Neutrophil (primary cell): Measurements from ENCODE around the gene GSTA2.
"Not testable (repeated sequence)": the region's sequence is repeated elsewhere in the genome, so short reads cannot be mapped to it uniquely, and the experiment has no call there.

ENCODE experiments used
- H3K27ac ChIP-seq: fragments of 200-600 bp; sonication (generic); 2 replicates; pipeline ENCODE4 v1.5.1; 2016; ENCODE audit warnings: mild to moderate bottlenecking, moderate library complexity
- H3K27me3 ChIP-seq: fragments of 200-600 bp; sonication (generic); 2 replicates; pipeline ENCODE4 v1.6.0; 2016; ENCODE audit warnings: mild to moderate bottlenecking
- H3K36me3 ChIP-seq: fragments of 200-600 bp; sonication (generic); 2 replicates; pipeline ENCODE4 v1.5.1; 2017
- H3K4me1 ChIP-seq, 2 experiments: fragments of 200-600 bp in 1 of 2; sonication (generic) in 1 of 2; 1 replicate in 1 of 2; 2 replicates in 1 of 2; pipeline versions ENCODE4 v1.5.1 to v1.6.1; 2013 to 2016; ENCODE audit warnings: low read depth in 1 of 2, low read length in 1 of 2, mild to moderate bottlenecking in 1 of 2, moderate library complexity in 1 of 2; ENCODE audit not compliant: control insufficient read depth in 1 of 2, insufficient read depth in 1 of 2
- H3K4me3 ChIP-seq, 2 experiments: fragments of 200-600 bp in 1 of 2; sonication (generic) in 1 of 2; 1 replicate in 1 of 2; 2 replicates in 1 of 2; pipeline ENCODE4 v1.5.1; 2013 to 2016; ENCODE audit warnings: low read depth in 1 of 2, low read length in 1 of 2, mild to moderate bottlenecking in 1 of 2, moderate library complexity in 1 of 2
- H3K9me3 ChIP-seq: fragments of 200-600 bp; sonication (generic); 2 replicates; pipeline ENCODE4 v1.5.1; 2016
- CTCF ChIP-seq: fragments of 200-600 bp; sonication (generic); IDR thresholded peaks from 2 replicates; pipeline ENCODE4 v1.5.1; 2016; ENCODE audit warnings: antibody characterized with exemption

Gene GSTA2

GRCh38 chr6:52724042-52724405, 39.3 kb downstream of the GSTA2 start:
- no peaks in the 10 kb centered on the region for H3K9me3 ChIP-seq
- H3K4me1 ChIP-seq: no peaks in the 10 kb centered on the region
- TF ChIP-seq CTCF: no peak

GRCh38 chr6:52720321-52720720, 43.0 kb downstream of the GSTA2 start:
- no peaks in the 10 kb centered on the region for H3K9me3 ChIP-seq

More at GRCh38 chr6:52724042-52724405, 39.3 kb downstream of the GSTA2 start:
- H3K27ac ChIP-seq: no peak overlapping the region
- no peaks in the 10 kb centered on the region for H3K27me3 ChIP-seq
- no peaks in the 10 kb centered on the region for H3K36me3 ChIP-seq
- no peak overlapping the region for H3K4me3 ChIP-seq

GRCh38 chr6:52718550-52718949, 44.7 kb downstream of the GSTA2 start:
- no peaks in the 10 kb centered on the region for H3K36me3 ChIP-seq
- H3K4me3 ChIP-seq: no peak overlapping the region
- TF ChIP-seq CTCF: no peak
- no peaks in the 10 kb centered on the region for H3K9me3 ChIP-seq
- no peaks in the 10 kb centered on the region for H3K4me1 ChIP-seq
- no peaks in the 10 kb centered on the region for H3K27me3 ChIP-seq
- no peak overlapping the region for H3K27ac ChIP-seq

More at GRCh38 chr6:52720321-52720720, 43.0 kb downstream of the GSTA2 start:
- no peak for TF ChIP-seq CTCF
- H3K4me3 ChIP-seq: no peak overlapping the region
- no peaks in the 10 kb centered on the region for H3K27me3 ChIP-seq
- no peaks in the 10 kb centered on the region for H3K4me1 ChIP-seq
- H3K27ac ChIP-seq: no peak overlapping the region
- H3K36me3 ChIP-seq: no peaks in the 10 kb centered on the region

GRCh38 chr6:52714761-52715160, 48.5 kb downstream of the GSTA2 start:
- not testable (repeated sequence) for H3K9me3 ChIP-seq, H3K27ac ChIP-seq, H3K4me1 ChIP-seq, H3K4me3 ChIP-seq, H3K36me3 ChIP-seq, H3K27me3 ChIP-seq

GRCh38 chr6:52712136-52712535, 51.1 kb downstream of the GSTA2 start:
- Histone ChIP-seq H3K4me3 (no peak overlapping the region), H3K4me1 (no peaks in the 10 kb centered on the region), H3K36me3 (no peaks in the 10 kb centered on the region), H3K9me3 (peaks cover 6% of the 10 kb centered on the region), H3K27ac (no peak overlapping the region), H3K27me3 (no peaks in the 10 kb centered on the region)
- TF ChIP-seq CTCF: no peak

GRCh38 chr6:52707963-52708680, 55.2 kb downstream of the GSTA2 start:
- no peaks in the 10 kb centered on the region for H3K4me1 ChIP-seq
- H3K4me3 ChIP-seq: no peak overlapping the region
- no peak for TF ChIP-seq CTCF
- H3K27ac ChIP-seq: no peak overlapping the region
- H3K27me3 ChIP-seq: no peaks in the 10 kb centered on the region
- peaks cover 6% of the 10 kb centered on the region for H3K9me3 ChIP-seq
- no peaks in the 10 kb centered on the region for H3K36me3 ChIP-seq
